CD4-positive, alpha-beta T cell (primary cell): ENCODE measurements around the gene NRXN2. TPM values are rescaled to one million over a fixed set of nuclear protein-coding genes. Genes with fewer than 3 reads are reported as not detected.

Source experiments
- ATAC-seq: fragments of 200-7000 bp; cut with Tn5 transposase; one replicate; pipeline ENCODE4 v1.10.0; 2022; ENCODE audit warnings: mild to moderate bottlenecking; ENCODE audit not compliant: poor library complexity
- CTCF ChIA-PET: fragments of 350-600 bp; sonication (Branson Sonifier 250); formaldehyde crosslinking; loops from one replicate; lab custom pipeline; 2021; ENCODE audit warnings: antibody characterized with exemption, inconsistent platforms; lab: Charles Lee
- POLR2A ChIA-PET: fragments of 350-600 bp; sonication (Branson Sonifier 250); formaldehyde crosslinking; loops from one replicate; lab custom pipeline; 2021; ENCODE audit warnings: antibody characterized with exemption, inconsistent platforms; lab: Charles Lee
- DNase-seq, 14 experiments: peaks; one replicate each; pipeline ENCODE4 v3.0.0-alpha.2; 2013 to 2020; ENCODE audit warnings: mixed read lengths in 2 of 14
- H3K27ac ChIP-seq, 2 donors: one replicate each; pipeline versions ENCODE4 v1.5.1 to v1.7.0; 2013; ENCODE audit warnings: low read length in 2 of 2, low read depth in 1 of 2, mild to moderate bottlenecking in 1 of 2
- H3K27me3 ChIP-seq, 2 experiments: 1 replicate in 1 of 2; 2 replicates in 1 of 2; pipeline versions ENCODE4 v1.6.1 to v1.7.0; 2013; ENCODE audit warnings: low read length in 2 of 2, control low read depth in 1 of 2, mild to moderate bottlenecking in 1 of 2, moderate library complexity in 1 of 2; ENCODE audit not compliant: insufficient read depth in 2 of 2, control insufficient read depth in 1 of 2
- H3K36me3 ChIP-seq: one replicate; pipeline ENCODE4 v1.6.1; 2013; ENCODE audit warnings: low read length, control low read depth; ENCODE audit not compliant: insufficient read depth
- H3K4me1 ChIP-seq: one replicate; pipeline ENCODE4 v1.6.1; 2013; ENCODE audit warnings: low read length, control low read depth; ENCODE audit not compliant: insufficient read depth
- H3K4me3 ChIP-seq: one replicate; pipeline ENCODE4 v1.5.1; 2013; ENCODE audit warnings: mild to moderate bottlenecking, low read length, moderate library complexity
- H3K9me3 ChIP-seq, 2 experiments: 1 replicate in 1 of 2; 2 replicates in 1 of 2; pipeline versions ENCODE4 v1.6.1 to v1.7.0; 2013; ENCODE audit warnings: low read length in 2 of 2, mild to moderate bottlenecking in 2 of 2, control low read depth in 1 of 2, moderate library complexity in 1 of 2; ENCODE audit not compliant: control insufficient read depth in 1 of 2, insufficient read depth in 1 of 2
- H3K27ac Mint-ChIP-seq: one replicate; pipeline ENCODE4 v1.8.0; 2020; ENCODE audit warnings: mixed read lengths
- H3K27me3 Mint-ChIP-seq: one replicate; pipeline ENCODE4 v1.8.0; 2021; ENCODE audit warnings: mixed read lengths
- H3K36me3 Mint-ChIP-seq: one replicate; pipeline ENCODE4 v1.8.0; 2021; ENCODE audit warnings: low read depth, mixed read lengths
- H3K4me1 Mint-ChIP-seq: one replicate; pipeline ENCODE4 v1.8.0; 2021; ENCODE audit warnings: low read depth, mixed read lengths
- H3K4me3 Mint-ChIP-seq: one replicate; pipeline ENCODE4 v1.8.0; 2020; ENCODE audit warnings: mild to moderate bottlenecking, mixed read lengths
- H3K9me3 Mint-ChIP-seq: one replicate; pipeline ENCODE4 v1.8.0; 2020; ENCODE audit warnings: mixed read lengths
- CTCF ChIP-seq: fragments of 200-600 bp; IDR thresholded peaks from one replicate; pipeline ENCODE4 v1.8.0; 2022; ENCODE audit warnings: antibody characterized with exemption, mild to moderate bottlenecking
- intact Hi-C, 2 experiments: fragments of 100-400 bp; cut with DNase I in 1 of 2; cut with micrococcal nuclease in 1 of 2; formaldehyde crosslinking; loops; one replicate each; pipeline versions ENCODE4 v1.15.1 to v1.9.0; 2023 to 2025; cut with DNase I, micrococcal nuclease
- total RNA-seq, 174 experiments: library from RNA in 2 of 174; stranded (reverse) in 2 of 174; gene quantifications; one replicate each; pipeline ENCODE4 v1.2.3 and lab custom pipeline; 2021 to 2026

The NRXN2 gene
- total RNA-seq, 2 experiments from 2014 or later: 0.05 to 0.31 TPM

GRCh38 chr11:64661146-64661545, 61.9 kb downstream of the NRXN2 start:
- intact Hi-C loops: no loop called here
- TF ChIP-seq CTCF: no peak
- H3K9me3 ChIP-seq: no peaks in the 10 kb centered on the region
- H3K27ac Mint-ChIP-seq: no peak overlapping the region
- H3K36me3 ChIP-seq: no peaks in the 10 kb centered on the region
- H3K4me3 ChIP-seq: no peak overlapping the region
- no peak for DNase-seq
- no peaks in the 10 kb centered on the region for H3K36me3 Mint-ChIP-seq
- CTCF ChIA-PET: no interaction called here
- no peaks in the 10 kb centered on the region for H3K27me3 ChIP-seq
- no peak overlapping the region for H3K27ac ChIP-seq
- POLR2A ChIA-PET: no interaction called here
- no peaks in the 10 kb centered on the region for H3K4me1 Mint-ChIP-seq
- no peak overlapping the region for H3K4me3 Mint-ChIP-seq
- no peaks in the 10 kb centered on the region for H3K9me3 Mint-ChIP-seq
- H3K4me1 ChIP-seq: peaks cover 10% of the 10 kb centered on the region
- no peak for ATAC-seq
- no peaks in the 10 kb centered on the region for H3K27me3 Mint-ChIP-seq

DNA sequence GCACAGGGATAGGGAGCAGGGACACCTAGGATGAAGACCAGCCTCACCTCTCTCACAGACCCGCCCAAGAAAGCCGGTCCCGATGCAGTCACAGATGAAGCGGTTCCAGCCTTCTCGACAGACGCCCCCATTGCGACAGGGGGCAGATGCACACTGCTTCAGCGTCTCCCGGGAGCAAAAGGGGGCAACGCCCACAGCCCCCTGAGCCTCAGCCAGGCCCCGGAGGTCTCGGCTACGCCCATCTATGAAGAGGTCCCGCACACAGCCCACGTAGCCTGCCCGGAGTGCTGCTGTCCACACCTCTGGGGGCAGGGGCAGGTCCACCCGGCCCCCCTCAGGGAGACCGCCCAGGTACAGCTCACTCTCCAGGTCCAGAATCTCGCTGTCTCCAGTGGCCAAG, 62.3 kb downstream of the NRXN2 start:
- H3K27ac ChIP-seq: no peak overlapping the region
- DNase-seq (no peak), ATAC-seq (no peak)
- Mint-ChIP-seq H3K27me3 (no peaks in the 10 kb centered on the region), H3K9me3 (no peaks in the 10 kb centered on the region), H3K36me3 (no peaks in the 10 kb centered on the region), H3K4me3 (no peak overlapping the region), H3K27ac (no peak overlapping the region), H3K4me1 (no peaks in the 10 kb centered on the region)
- CTCF ChIA-PET: no interaction called here
- intact Hi-C loops: no loop called here
- no peak overlapping the region for H3K4me3 ChIP-seq
- no peaks in the 10 kb centered on the region for H3K36me3 ChIP-seq
- H3K9me3 ChIP-seq: no peaks in the 10 kb centered on the region
- peaks cover 10% of the 10 kb centered on the region for H3K4me1 ChIP-seq
- no peak for TF ChIP-seq CTCF
- POLR2A ChIA-PET: no interaction called here
- no peaks in the 10 kb centered on the region for H3K27me3 ChIP-seq

DNA sequence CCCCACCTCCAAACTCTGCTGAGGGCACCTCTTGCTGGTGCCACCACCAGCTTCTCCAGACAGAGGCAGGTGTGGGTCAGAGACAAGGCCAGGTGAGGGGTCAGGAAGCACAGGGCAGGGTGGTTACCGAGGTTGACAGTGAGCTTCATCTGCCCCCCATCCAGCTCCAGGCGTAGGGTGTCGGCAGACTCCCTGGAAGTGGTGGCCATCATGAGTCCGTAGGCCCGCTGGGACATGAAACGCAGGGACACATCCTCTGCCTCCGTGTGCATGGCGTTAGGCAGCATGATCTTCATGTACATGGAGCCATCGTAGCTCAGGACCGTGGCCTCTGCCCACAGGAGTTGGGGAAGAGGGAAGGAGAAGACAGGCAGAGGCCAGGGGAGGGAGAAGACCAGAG, 62.8 kb downstream of the NRXN2 start:
- H3K9me3 ChIP-seq: no peaks in the 10 kb centered on the region
- no peak overlapping the region for H3K27ac ChIP-seq
- no peaks in the 10 kb centered on the region for H3K36me3 ChIP-seq
- ATAC-seq (no peak), DNase-seq (no peak)
- Mint-ChIP-seq H3K4me3 (no peak overlapping the region), H3K27ac (no peak overlapping the region), H3K36me3 (no peaks in the 10 kb centered on the region), H3K27me3 (no peaks in the 10 kb centered on the region), H3K9me3 (no peaks in the 10 kb centered on the region), H3K4me1 (no peaks in the 10 kb centered on the region)
- peaks cover 10% of the 10 kb centered on the region for H3K4me1 ChIP-seq
- H3K27me3 ChIP-seq: no peaks in the 10 kb centered on the region
- H3K4me3 ChIP-seq: no peak overlapping the region
- POLR2A ChIA-PET: no interaction called here
- no peak for TF ChIP-seq CTCF
- intact Hi-C loops: no loop called here
- CTCF ChIA-PET: no interaction called here
